Stimulated activated CD4-positive, alpha-beta T cell treated with anti-CD3 and anti-CD28 coated beads, Interleukin-2, amount 100 ng/mL, for 24 hours (primary cell): ENCODE results near the gene SUPT20HL2.
"Not testable (repeated sequence)": the region's sequence is repeated elsewhere in the genome, so short reads cannot be mapped to it uniquely, and the experiment has no call there.

Source experiments
- DNase-seq, 2 donors: peaks; one replicate each; pipeline ENCODE4 v3.0.0-alpha.2; 2020

The SUPT20HL2 gene

DNA sequence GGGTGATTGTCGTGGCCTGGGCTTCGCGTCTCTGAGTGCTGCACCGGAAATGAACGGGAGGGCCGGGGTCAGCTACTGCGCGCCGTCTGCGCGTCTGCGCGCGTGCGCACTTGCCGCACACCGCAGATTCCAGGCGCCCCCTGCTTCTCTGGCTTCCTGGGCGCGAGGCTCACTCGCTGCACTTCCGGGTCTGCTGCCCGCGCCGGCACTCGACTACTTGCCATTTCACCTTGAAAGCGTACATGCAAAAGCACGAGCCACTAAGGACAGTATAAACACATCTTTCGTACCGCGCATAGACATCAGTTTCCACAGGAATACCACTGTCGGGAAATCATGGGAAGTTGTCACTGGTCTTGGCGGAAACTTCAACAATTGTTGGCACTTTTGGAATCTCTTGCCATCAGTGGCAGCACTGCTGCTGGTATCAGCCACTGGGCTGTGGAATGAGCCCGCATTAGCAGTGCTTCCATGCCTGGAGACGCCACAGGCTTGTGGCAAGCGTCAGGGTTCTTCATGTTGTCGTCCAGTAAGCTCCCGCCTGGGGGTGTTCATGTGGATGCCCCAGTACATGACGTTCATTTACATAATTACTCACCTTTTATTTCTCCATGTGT lies at the start of gene SUPT20HL2:
Gene SUPT20HL2 (minus strand): TSS at position 51 of the 617 bp plus-strand sequence. CDS start 754 bp downstream, outside the sequence.
- no peak for DNase-seq

DNA sequence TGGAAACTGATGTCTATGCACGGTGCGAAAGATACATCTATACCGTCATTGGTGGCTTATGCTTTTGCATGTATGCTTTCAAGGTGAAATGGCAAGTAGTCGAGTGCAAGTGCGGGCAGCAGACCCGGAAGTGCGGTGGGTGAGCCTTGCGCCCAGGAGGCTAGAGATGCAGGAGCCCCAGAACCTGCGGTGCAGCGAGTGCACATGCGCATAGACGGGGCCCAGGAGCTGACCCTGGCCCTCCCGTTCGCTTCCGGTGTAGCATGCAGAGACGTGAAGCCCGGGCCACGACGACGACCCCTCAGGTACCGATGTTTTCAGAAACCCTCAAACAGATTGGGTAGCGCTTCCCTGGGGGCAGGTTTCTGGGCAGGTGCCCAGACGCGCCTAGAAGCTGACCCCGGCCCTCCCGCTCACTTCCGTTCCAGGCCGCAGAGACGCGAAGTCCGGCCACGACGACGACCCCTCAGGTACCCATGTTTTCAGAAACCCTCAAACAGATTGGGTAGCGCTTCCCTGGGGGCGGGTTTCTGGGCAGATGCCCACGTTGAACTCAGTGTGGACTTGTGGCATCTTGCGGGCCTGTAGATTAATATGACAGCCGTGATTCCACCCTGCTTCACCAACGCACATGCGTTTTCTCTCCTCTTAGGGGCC lies 48.3 kb upstream of the SUPT20HL2 start:
- not testable (repeated sequence) for DNase-seq

DNA sequence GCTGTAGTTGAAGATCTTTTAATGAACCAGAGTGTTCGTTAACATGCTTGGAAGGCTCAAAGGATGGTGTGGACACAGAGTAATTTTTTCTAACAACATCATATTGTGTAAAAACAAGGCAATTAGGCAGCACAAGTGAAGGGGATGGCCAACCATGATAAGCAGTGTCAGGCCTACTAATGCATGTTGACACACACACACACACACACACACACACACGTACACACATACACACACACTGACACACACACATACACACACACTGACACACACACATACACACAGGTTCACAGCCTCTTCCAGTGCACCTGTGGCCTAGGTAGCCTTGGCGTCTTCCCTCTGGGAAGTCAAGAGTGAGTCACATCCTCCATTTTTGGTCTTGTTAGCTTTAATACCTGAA lies 46.4 kb upstream of the SUPT20HL2 start, which contains the start of gene SUPT20HL1:
Gene SUPT20HL1 (plus strand): TSS at position 368 of the 400 bp plus-strand sequence. CDS start 2,122 bp downstream, outside the sequence.
- no peak for DNase-seq

DNA sequence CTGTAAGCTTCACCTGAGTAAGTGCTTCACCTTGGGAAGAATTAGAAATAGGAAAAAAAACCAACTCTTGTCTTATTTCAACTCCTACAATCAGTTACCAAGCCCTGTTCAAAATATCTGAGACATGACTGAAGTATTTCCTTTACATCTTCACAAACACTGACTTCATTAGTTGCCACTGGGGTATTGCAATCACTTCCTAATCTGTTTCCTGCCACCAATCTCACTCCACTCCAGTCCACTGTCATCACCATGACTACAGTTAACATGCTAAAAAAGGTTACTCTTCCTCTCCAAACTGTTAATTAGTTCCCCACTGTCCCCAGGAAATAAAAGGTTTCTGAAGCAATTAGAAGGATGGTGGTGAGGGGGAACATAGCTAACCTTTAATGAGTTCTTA lies 43.2 kb upstream of the SUPT20HL2 start:
- DNase-seq, result no peak

DNA sequence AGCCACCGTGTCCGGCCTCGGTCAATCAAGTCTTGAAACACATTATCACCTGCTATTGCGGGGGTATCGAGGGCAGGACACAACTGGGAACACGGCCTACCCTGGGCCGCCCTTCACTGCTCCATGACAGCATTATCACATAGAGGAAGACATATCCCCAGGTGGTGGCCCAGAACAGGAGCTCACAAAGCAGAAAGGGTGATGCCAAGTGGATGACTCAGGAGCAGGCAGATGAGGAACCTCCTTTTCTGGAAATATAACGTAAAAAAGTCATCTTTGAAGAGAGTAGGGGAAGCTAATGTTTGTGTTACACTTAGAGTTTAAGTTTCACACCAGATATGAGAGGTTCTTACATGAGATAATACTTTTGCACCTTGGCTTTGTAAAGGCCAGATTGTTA lies 41.2 kb upstream of the SUPT20HL2 start:
- no peak for DNase-seq

DNA sequence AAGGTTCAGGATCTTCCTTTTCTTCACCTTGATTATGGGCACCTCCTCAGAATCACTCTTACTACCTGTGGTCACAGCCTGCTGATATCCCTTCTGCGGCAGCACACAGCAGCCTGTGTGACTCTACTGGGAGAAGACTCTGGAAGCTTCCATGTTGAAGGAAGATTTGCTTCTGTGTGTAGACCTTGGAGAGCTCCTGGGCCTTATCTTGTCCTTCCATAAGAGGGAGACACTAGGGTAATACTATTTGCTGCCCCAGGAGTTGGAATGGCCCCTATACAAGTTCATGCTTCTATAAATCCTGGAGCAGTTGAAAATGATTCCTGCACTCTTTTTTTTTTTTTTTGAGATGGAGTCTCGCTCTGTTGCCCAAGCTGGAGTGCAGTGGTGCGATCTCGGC lies 36.3 kb upstream of the SUPT20HL2 start:
- DNase-seq, result no peak

DNA sequence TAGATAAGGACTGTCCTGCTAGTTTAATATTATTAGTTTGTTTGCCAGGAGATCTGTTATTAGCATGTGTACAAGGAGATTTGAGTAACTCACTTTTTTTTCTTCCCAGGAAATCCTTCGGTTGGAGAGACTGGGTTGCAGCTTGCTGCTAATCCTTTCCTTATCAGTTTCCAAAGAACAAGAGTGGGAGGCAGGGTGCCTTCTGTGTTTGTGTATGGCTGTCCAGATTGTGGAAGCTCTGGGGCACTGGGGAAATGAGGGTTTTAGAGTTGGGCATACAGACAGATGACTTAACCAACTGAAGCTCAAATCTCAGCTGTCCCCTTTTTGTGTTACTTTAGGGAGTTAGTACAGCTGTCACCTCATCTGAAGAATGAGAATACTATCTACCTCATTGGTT lies 34.0 kb upstream of the SUPT20HL2 start:
- DNase-seq, result no peak

DNA sequence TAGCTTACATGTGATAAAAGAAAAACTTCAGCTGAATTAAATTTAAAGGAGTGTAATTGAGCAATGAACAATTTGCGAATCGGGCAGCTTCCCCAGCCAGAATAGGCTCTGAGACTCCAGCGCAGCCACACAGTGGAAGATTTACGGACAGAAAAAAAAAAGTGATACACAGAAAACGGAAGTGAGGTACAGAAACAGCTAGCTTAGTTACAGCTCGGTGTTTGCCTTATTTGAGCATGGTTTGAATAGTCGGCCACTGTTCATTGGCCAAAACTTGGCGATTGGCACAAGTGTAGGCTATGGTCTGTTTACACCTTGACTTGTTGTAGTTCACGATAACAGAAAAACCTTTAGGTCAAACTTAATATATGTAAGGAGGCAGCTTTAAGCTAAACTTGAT lies 29.9 kb upstream of the SUPT20HL2 start:
- DNase-seq, result no peak

DNA sequence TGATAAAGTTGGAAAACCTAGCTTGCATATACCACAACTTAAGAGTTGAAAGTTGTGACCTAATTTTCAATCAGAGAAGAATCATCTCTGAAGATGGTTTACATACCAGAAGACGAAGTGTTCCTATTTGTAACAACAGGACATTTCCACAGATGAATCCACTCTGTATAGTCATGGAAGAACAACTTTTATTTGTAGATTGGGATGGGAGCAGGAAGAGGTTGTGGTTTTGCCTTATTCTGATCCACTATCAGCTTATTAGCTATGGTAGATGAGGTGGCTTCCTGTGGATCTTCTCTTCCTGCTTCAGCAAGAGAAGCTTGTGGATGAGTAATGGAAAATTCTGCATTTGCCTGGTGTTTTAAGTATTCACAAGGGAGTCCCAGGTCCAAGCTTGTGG lies 27.9 kb upstream of the SUPT20HL2 start:
- no peak for DNase-seq

DNA sequence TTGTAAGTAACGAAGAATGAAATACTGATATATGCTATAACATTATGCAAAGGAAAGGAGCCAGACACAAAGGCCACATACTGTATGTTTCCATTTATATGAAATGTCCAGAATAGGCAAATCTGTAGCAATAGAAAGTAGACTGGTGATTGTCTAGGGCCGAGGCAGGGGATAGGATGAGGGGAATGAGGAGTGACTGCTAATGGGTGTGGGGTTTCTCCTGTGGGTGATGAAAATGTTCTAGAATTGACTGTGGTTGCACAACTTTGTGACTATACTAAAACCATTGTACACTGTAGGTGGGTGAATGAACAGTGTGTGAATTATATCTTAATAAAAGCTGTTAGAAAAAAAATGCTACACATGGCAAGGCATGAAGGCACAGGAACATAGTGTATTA lies 26.6 kb upstream of the SUPT20HL2 start:
- no peak for DNase-seq

DNA sequence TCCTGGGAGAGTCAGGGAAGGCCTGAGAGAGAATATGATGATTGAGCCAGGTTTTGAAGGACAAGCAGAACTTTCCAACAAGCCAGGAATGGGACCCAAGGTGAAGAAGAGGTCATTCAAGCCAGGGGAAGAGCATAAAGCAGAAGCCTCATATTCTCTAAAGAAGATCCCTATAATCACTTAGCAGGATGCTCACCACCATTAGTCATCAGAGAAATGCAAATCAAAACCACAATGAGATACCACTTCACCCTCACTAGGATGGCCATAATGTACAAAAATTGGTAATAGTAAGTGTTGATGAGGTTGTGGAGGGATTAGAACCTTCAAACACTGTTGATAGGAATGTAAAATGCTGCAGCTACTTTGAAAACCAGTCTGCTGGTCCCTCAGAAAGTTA lies 26.0 kb upstream of the SUPT20HL2 start:
- DNase-seq, result no peak

DNA sequence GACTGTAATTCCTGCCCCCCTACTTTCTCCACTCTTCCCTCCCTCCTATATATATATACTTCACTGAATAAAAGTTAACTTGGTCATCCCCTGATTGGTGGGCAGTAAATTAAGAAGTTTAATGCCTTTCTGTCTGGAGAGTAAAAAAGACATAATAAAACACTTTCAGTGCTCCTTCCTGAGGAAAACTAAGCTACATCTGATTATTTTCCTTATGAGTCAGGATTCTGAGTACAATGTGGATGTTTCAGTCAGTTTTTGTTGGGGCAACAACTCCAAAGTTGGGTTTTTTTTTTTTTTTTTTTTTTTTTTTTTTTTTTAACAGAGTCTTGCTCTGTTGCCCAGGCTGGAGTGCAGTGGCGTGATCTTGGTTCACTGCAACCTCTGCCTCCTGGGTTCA lies 22.0 kb upstream of the SUPT20HL2 start:
- no peak for DNase-seq

DNA sequence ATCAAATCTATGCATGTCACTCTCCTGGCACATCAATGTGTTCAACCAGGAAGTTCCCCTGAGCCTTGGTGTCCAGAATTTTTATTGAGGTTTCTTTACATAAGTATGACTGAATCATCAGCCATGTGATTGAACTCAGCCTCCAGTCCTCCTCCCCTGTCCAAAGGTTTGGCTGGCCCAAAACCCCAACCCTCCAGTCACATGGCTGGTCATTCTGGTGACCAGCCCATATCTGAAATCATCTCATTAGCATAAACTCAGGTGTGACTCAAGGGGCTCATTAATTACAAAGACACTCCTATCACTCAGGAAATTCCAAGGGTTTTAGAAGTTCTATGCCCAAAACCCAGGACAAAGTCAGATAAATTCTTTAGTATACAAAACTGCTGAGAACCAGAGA lies 20.6 kb upstream of the SUPT20HL2 start:
- no peak for DNase-seq

DNA sequence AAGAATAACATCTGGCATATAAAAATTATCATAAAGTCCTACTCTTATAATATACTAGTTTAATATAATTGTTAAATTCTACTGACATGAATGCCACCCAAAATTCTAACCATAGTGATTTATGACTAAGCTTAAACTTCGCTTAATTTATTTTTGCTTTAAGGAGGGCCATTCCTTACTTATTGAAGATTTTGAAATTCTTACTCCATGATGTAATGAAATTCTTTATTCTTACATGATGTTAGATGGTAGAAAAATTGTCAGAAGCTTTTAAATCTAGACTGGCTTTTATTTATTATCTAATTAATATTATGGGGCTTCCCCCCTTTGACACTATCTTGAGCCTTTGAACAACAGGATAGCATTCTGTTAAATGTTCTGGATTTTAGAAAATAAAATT lies 19.5 kb upstream of the SUPT20HL2 start:
- no peak for DNase-seq

DNA sequence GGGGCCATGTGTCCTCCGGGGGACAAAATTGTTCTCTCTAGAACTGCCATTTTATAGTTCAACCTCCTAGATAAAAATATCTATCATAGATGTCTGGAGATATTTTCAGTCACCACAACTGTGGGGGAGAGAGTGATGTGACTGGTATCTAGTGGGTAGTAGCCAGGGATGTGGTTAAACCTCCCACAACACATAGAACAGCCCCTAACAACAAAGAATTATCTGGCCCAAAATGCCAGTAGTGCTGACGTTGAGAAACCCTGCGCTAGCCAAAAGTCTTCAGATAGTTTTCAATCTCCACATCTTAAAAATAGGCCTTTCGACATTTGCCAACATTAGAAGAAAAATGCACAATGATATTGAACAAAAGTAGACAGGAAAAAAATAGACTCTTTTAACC lies 19.0 kb upstream of the SUPT20HL2 start:
- DNase-seq, result no peak

DNA sequence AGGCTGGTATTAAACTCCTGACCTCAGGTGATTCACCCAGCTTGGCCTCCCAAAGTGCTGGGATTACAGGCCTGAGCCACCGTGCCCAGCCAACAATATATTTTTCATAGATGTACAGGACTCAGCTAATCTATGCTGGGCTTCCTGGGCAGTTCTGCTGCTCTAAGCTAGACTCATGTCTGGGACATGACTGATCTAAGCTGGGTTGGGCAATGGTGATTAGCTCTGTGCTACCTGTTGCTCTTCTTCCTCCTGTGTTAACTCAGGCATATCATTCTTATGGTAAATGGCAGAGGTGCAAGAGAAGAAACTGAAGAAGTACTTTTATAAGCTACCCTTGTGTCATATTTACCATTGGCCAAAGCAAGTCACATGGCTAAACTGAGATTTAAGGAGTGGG lies 11.4 kb upstream of the SUPT20HL2 start:
- no peak for DNase-seq

DNA sequence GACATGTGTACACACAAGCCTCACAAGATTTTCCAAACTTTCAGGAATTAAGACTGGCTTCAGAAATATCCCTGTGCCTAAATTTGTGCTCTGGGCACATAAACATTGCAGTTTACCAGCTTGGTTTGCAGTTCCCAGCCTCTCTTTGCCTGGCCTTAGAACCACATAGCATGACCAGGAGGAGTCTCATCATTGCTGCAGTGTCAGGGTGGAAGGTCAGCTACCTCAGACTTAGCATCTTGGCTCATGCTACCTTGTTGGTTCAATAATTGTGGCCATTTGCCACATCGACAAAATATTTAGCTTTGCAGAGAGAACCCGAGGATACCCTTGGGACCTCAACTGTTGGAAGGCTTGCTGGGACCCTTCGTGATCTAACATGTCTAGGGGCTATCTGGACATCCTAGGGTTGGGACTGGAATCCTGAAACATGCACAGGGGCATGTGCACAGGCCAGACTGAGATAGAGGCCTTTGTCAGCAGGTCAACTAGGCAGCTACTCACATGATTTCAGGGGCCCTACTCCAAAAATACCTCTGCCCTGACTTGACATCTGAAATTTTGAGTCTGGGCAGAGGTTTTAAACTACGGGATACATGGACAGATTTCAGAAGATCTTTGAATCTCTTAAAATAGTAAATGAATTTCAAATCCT lies 8.0 kb upstream of the SUPT20HL2 start:
- no peak for DNase-seq

DNA sequence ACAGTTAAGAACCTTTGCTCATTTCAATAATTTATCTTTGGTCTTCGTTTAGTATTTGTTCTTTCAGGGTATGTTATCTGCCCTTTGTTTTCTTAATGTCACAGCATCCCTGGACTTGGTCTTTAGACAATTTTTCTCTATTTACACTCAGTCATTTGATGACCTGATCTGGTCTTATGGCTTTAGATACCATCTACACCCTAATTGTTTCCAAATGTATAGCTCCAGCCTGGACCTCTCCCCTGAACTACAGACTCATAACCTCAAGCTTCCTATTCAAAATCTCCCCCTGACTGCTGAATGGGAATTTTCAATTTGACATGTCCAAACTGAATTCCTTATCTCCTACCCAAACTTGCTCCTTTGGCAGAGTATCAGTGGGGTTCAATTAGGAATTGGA lies 3.7 kb upstream of the SUPT20HL2 start:
- DNase-seq, result no peak

DNA sequence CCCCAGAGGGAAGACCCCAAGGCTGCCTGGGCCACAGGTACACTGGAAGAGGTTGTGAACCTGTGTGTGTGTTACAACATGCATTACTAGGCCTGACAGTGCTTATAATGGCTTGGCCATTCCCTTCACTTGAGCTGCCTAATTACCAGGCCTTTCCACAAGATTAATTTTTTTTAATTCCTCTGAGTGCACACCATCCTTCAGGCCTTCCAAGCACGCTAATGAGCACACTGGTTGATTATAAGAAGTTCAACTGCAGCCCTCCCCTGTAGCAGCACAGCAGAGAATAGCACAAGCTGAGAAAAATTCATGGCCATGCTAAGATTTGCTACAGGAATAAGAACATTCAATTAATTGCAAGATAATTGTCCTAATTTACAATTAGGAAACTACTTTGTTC lies 2.2 kb upstream of the SUPT20HL2 start:
- DNase-seq, result no peak

DNA sequence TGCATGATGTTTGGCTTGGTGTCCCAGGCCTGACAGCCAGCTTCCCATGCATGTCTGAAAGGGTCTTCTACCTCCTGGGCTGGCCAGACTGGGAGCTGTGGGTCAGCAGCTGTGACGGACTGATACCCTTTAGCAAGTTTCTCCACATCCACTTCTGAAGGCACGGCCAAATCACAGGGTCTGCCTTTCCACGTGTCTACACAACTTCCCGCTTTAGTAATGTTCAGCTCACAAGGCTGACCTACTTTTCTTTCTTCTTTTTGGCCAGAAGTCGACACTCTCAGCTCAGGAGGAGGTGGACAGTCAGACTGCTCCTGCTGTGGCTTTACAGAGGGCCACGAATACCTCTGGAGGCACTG lies 1.6 kb downstream of the SUPT20HL2 start:
- DNase-seq, result not testable (repeated sequence)

DNA sequence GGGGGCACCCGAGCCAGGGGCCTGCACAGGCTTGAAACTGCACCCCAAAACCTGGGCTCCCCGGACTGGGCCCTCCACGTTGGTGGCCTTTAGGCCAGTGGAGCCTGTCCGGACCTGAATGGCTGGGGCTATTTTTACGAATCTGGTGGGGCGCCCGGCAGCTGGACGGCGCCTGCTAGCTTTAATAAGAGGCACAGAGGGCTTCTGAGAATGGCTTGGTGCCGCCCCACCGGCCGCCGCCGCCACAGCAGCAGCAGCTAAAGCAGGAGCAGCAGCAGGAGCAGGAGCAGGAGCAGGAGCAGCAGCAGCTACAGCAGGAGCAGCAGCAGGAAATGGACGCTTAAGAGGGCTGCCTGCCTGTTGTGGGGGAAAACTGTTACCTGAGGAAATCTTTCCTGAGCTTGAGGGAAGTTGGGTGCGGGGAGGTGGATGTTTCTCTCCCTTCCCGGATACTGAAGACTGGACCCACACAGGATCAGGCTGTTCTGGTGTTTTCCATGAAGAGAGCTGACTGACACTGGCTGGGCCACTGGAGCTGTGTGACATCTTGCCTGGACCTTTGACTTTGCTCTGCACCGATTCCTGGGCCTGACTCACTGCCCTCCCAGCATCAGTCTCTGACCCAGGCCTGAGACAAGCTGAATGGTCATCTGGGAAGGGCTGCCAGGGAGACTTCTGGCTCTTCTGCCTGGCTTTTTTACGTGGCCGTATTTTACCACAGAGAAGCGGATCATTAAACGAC lies 2.2 kb downstream of the SUPT20HL2 start:
- DNase-seq, result not testable (repeated sequence)

DNA sequence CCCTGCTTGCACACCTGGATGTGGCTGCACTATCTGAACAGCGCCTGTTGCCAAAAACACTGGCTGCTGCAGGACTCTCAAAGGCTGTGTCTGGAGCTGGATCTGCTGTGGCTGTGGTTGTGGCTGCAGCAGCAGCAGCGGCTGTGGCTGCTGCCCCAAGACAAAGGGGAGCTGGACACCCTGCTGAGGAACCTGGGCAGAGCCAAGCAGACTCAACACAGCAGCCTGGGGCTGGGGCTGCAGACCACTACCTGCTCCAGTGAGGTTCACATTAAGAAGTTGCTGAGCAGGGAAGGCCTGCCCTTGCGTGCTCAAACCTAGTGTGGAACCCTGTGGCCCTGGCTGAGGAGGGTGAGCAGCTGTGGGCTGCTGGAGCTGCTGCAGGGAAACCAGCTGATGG lies 3.0 kb downstream of the SUPT20HL2 start:
- DNase-seq, result not testable (repeated sequence)

DNA sequence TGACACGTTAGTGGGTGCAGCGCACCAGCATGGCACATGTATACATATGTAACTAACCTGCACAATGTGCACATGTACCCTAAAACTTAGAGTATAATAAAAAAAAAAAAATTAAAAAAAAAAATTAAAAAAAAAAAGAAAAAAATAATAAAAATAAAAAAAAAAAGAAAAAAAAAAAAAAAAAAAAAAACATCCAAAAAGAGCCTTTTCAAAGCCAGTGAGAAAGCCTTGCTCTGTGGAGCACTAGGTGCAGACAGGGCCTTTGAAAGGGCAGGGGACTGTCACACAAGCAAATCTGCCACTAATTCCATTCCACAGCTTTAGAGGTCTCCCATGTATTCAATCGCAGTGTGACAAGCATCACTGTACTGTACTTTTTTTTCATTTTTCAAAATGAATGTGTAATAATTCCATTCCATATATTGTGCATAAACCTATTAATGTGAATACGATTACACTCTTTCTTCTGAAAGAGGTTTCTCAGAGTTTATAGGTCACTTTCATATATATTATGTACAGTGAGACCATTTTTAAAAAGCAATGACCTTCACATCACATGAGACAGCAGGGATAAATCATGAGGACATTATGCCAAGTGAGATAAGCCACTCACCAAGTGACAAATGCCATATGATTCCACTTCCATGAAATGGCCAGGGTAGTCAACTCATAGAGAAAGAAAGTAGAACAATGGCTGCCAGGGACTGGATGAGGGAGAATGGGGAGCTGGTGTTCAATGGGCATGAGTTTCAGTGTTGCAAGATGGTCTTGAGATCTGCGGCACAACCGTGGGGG lies 4.1 kb downstream of the SUPT20HL2 start:
- DNase-seq, result not testable (repeated sequence)
